ENCODE measurements around the gene HOMER2.
A peak's percentile ranks its signal among the peaks of the same experiment; 100 is the strongest.
"Not testable (repeated sequence)": the region's sequence is repeated elsewhere in the genome, so short reads cannot be mapped to it uniquely, and the experiment has no call there.

Gene HOMER2

DNA sequence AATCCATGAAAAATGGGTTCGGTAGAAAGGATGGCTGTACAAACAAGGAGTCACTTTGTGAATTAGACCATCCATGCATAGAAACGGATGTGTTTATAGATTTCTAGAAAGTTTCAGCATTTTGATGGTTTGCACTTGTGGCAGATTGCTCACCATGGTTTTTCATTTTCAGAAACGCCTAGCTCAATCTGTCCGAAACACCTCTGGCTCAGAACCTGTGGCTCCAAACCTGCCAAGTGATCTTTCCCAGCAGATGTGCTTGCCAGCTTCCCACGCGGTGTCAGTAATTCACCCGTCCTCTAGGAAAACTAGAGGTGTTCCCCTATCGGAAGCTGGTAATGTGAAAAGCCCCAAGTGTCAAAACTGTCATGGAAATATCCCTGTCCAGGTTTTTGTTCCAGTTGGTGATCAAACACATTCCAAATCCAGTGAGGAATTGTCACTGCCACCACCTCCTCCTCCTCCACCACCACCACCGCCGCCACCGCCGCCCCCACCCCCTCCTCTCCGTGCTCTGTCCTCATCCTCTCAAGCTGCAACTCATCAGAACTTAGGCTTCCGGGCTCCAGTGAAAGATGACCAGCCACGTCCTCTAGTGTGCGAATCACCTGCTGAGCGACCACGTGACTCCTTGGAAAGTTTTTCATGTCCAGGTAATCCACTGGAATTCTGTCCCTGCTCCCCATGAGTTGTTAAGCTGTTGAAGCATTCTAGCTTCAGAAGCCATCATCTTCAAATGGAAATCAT, 121.9 kb downstream of the HOMER2 start:
- DNase-seq: no peak

DNA sequence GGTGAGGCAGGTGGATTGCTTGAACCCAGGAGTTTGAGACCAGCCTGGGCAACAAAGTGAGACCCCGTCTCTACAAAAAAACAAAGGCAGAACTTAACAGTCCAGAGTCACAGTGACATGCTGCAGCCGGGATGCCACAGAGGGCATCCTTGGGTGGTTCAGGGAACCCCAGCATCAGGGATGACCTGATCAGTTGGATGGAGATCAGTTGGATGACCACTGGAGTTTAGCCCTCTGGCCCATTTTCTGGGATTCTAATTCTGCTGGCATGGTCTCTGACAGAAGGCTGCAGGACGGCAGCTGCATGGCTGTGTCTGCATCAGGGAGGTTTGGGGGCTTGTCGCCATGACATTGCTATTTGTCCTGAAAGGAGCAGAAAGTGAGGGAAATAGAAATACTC, 123.3 kb downstream of the HOMER2 start:
- DNase-seq: no peak

DNA sequence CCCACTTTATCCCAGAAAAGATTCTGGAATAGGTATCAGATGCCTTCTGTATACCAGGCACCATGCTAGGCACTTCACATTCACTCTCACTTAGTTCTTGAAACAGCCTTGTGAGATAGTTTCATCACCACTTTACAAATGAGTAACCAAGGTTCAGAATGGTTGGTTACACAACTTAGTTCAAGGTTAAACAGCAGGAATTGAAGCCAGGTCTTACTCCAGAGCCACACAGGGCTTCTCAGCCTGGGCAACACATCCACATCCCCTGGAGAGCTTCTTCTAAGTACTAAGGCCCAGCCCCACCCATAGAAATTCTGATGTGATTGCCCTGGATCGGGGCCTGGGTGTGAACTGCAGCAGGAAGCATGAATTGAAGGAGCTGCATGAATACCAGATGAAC, 124.4 kb downstream of the HOMER2 start:
- DNase-seq: no peak

DNA sequence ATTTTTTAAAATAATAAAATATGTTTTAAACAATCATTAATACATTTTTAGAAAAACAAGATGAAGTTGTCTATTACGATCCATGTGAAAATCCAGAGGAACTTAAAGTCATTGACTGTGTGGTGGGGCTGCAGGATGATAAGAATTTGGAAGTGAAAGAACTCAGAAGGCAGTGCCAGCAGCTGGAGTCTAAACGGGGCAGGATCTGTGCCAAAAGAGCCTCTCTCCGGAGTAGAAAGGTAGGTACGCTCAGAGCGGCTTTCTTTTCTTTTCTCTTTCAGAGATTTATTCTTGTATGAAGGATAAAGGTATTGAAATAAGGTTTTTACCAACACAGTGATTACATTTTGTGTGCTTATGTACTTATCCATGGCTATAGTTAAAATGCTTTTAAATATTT, 129.5 kb downstream of the HOMER2 start:
- DNase-seq: no peak

DNA sequence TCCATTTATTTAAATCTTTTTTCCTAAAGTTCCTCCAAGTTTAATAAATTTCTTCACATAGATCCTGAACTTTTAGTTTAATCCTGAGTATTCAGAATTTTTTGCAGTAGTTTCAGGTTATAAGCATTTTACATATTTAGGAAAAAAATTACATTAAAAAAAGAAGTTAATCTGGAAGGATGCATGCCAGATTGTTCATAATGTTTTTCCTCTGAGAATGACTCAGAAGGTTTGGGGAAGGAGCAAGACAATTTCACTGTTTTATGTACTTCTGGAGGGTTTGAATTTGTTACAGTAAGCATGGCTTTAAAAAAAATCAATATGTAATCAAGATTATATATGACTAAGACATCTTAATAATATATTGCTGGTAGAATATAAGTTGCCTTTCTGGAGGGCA, 130.7 kb downstream of the HOMER2 start:
- not testable (repeated sequence) for DNase-seq

DNA sequence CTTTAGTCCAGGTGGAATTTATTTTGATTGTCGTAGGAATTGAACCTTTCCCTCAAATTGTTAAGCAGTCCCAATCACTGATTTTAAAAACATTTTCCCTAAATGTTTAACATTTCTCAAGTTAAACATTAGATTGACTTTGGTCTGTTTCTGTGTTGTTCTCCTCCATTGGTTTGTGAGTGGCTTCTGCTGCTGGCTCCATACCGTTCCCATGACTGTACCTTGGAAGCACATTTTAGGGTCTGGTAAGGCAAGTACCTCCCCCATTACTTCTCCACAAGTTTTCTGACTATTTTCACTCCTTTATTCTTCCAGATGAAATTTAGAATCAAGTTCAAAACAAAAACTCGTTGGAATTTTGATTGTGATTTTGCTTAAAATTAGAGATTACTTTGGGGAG, 131.1 kb downstream of the HOMER2 start:
- not testable (repeated sequence) for DNase-seq

DNA sequence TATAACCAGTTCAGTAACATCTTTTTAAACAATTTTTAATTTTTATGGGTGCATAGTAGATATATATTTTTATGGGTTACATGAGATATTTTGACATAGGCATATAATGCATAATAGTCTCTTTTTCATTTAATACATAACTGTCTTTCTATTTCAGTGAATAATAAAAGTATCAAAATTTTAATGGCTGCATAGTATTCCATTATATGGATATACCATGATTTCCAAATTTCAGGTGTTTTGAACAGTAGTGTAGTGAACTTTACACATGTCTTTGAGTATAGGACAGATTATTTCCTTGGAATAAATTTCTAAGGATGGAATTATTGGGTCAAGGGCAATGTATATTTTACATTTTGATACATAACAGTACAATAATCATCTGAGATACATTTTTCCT, 132.4 kb downstream of the HOMER2 start:
- no peak for DNase-seq

DNA sequence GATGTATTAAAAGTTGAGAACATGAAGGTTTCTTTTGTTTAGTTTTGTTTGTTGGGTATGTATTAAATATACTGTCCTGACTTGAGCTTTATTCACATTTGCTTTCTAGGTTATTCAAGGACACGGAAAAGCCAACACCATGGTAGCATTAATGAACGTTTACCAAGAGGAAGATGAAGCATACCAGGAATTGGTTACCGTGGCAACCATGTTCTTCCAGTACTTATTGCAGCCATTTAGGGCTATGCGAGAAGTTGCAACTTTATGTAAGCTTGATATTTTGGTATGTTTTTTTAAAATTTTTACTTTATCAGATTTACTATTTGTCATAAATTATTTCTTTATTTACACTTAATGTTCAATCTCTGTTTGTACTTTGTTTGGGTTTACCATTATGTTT, 139.5 kb downstream of the HOMER2 start:
- DNase-seq: no peak

DNA sequence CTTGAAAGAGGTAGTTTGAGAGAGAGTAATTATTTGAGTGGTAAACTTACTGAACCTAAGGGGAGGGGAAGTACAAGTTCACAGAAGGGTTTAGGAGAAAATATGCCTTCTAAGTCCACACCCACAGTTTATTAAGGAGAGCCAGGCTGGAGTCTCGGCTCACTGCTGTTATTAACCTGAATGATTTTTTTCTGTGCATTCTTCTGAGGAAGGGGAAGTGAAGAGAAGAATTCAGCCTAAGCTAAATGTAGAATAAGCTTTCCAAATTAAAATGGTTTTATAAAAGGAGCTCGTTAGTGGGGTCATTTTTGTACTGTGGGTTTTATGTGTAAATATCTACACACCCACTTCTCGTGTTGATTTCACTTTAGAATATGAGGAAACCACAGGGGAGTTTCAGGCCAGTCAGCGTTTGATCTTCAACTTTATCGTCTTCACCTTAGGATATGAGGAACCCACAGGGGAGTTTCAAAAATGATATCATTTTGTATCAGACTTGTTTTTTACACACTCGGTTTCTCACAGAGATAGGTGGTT, 141.6 kb downstream of the HOMER2 start:
- peak; percentile 26 to 35 for DNase-seq

DNA sequence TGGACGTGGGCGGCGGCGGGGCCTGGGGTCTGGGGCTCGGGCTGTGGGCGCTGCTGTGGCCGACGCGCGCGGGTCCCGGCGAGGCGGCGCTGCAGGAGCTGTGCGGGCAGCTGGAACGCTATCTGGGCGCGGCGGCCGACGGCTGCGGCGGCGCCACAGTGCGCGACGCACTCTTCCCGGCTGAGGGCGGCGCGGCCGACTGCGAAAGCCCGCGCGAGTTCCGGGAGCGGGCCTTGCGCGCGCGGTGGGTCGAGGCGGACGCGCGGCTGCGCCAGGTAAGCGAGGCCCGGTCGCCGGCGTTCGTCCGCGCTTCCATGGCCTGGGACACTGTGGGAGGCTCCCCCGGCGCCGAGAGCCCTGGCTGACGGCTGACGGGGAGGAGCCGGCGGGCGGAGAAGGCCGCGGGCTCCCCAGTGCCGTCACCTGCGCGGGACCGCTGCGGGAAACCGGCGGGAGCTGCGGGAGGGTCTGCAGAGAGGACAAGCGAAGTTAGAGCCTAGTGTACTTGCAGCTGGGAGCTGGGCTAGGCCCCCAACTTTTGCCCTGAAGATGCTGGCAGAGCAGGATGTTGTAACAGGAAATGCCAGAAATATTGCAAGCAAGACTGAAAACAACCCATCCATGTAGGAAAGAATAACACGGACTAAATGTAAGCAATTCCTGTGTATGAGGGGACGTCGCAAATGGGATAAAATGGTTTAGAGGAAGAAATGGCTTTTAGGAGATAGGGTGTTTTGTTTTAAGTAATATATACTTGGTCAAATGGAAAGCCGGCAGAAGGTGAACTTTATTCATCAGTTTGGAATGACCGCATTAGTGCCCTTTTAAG, 142.2 kb downstream of the HOMER2 start:
- peak in 1 of 2 donors; percentile 42 for DNase-seq

DNA sequence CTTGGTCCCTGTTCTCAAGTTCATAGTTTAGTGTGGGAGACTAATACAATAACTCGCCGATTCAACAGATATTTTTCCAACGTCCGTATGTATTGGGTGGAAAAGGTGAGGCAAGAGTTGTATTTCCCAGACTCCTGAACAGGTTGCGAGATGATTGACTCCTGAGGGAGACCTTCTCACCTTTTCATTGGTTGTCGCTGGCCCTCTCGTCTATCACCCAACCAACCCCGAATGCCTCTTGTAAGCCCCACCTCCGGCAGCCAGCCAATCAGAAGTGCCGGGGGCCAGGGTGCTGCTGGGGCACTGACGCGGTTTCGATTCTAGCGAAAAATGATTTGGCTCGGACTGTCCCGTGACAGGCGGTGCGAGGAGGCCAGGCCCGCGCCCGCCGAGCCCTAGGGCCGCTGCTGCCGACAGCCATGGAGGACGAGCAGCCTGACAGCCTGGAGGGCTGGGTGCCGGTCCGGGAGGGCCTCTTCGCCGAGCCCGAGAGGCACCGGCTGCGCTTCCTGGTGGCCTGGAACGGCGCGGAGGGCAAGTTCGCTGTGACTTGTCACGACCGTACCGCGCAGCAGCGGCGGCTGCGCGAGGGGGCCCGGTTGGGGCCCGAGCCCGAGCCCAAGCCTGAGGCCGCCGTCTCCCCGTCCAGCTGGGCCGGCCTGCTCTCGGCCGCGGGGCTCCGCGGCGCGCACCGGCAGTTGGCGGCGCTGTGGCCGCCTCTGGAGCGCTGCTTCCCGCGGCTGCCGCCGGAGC, 143.0 kb downstream of the HOMER2 start, which contains the start of gene WHAMM:
WHAMM (plus strand) TSS at position 321 of the 753 bp plus-strand sequence; CDS start at position 420, 99 bp downstream.
- peak; percentile 93 to 96 for DNase-seq

DNA sequence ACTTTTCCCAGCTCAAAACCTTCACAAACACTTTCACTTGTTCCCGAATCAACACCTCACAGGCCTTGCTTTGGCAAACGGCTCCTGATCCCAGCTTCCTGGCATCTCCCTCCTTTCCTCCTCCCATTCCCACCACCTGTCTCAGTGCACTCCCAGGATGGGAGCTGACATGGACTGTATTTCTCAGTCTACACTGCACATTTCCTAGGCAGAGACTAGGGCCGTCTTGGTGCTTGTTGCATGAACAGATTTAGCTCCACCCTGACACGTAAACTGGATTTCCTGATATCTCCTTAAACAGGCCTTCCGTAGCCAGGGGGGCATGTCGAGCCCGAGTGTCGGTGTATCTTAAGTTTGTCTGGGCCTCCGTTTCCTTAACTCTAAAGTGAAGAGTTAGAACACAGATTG, 143.9 kb downstream of the HOMER2 start:
- DNase-seq: no peak

DNA sequence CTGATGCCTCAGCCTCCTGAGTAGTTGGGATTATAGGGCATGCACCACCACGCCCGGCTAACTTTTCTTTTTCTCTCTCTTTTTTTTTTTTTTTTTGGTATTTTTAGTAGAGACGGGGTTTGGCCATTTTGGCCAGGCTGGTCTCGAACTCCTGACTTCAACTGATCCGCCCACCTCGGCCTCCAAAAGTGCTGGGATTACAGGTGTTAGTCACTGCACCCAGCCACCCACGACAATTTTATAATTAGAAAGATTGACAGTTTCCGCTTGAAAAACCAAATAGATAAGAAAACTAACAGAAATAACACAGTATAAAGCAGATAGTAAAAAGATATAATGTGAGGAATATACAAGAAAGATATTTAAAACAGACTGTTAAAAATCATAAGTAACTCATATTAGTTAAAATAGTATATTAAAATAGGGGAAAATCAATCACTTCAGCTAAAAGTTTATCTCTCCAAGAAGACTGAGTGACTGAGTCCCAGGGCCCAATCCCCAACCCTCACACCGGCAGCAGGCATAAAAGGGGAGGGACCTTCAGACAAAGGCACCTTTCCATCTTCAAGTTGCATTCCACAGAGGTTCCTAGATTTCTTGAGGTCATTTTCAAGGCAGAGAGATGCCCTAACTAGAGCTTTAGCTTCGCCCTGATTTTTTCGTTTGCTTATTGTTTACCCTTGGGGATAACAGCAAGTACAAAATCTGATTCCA, 144.4 kb downstream of the HOMER2 start:
- no peak for DNase-seq

DNA sequence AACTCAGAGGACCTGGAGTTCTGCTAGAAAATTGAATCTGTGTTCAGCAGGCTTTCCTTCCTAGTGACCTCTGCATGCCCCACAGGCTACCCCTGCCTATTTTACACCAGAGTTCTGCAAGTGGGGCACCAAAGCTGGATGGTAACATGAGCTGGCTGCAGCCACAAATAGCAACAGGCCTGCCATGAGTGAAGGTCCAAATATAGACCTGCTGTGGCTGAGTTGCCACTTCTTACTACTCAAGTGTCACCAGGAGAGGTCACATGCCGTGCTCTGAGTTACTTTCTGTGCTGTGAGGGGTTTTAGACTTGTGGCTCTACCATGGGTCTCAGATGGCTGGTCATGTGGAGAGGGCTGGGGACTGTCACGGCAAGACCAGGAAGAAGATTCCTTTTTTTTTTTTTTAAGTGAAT, 146.5 kb downstream of the HOMER2 start, which contains the start of gene FSD2:
FSD2 (minus strand) TSS at position 76 of the 413 bp plus-strand sequence. CDS start 18,679 bp downstream, outside the sequence.
- DNase-seq: no peak

DNA sequence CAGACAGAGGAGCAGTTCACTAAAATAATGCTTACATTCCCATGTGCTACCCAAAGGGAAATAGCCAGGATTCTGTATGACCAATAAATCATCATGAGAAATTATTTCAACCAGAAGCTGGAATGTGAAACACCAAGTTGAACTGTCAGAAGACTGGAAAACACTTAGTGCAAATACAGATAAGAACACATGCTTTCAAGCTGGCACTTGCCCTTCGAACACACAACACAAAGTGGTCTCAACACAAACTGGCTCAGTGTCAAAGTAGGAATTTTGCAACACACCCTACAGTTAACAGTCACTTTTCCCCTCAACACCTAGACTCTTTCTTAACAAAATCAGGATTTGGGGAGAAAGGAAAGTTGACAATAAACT, 148.0 kb downstream of the HOMER2 start:
- DNase-seq: no peak

DNA sequence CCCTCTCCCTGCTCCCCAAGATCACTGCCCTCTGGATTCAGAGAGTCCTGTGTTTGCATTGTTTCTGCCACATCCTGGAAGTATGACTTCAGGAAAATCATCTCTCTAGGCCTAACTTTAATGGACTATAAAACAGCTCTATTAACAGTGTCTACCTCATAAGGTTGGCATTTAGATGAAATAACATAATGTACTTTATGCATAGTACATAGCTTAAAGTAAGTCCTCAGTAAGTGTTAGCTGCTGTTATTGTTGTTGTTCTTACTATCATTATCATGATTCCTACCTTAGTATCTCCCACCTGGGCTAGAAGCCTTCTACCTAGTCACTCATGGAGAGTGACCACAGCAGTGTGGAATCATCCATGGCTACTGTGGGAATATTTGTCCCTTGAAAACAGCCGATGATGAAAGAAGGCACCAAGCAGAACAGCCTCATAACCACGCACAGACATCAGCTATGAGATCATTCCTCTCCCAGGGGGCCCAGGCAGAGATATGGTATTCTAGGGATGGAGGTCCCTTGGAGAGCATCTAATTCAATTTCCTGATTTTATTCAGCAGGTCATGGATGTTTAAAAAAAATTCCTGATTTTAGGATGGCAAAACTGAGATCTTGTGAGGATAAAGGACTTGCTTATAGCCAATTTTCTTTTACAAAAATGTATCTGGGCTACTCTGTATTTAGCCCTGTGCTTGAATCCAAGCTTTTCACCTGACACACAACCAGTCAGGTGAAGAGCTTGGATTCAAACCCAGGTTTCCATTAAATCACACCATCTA, 148.5 kb downstream of the HOMER2 start:
- DNase-seq: no peak

DNA sequence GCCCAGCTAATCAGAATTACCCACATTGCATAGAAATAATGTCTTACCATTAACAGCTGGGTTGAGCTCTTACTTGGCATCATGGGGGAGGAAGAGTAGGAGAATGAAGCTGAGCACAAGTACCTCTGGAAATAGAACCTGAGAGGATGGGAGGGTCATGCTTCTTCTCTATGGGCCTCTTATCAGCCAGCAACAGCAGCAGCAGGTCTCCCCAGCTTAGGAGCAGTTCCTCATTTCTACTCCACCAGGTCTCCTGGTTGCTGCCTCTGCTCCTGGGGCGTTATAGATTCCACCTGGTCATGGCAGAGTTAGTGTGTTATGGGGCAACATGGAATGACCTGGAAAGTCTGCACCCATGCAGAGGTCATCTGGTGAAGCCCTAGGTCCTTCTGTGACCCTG, 150.0 kb downstream of the HOMER2 start:
- DNase-seq: no peak

DNA sequence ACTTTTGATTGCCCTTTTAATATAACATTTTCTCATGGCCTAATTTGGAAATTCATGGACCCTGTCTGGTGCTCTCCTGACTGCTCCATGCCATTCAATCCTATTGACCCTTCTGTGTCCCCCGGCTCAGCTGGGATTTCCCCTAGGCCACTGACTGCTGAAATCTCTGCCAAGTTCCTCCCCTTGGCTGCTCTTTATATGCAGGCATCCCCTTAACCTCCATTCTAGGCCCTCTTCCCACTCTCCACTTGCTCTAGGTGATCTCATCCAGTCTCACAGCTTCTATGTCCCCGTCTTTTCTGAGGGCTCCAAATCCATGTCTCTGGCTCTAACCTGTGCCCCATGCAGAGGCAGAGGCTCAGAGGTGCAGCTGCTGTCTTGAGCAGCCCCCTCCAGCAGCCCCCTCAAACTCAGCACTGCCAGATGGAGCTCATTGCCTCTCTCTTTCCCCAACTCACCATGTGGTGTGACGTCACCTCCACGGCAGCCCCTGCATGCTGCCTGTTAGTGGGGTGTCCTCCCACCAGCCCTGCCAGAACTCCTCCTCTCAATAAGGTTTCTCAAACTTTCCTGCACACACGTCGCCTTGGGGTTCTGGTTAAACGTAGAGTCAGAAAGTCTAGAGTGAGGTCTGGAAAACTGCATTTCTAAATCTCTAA, 153.2 kb downstream of the HOMER2 start:
- no peak for DNase-seq
